HAP-1 (cell line): ENCODE measurements around the gene SRC.

ENCODE experiments used
- DNase-seq, 2 experiments: peaks; one replicate each; pipeline ENCODE4 v3.0.0-alpha.2; 2016 to 2020; ENCODE audit warnings: low spot score in 2 of 2
- H3K27me3 ChIP-seq: fragments of 250-450 bp; sonication (Bioruptor Pico); 2 replicates; pipeline ENCODE4 v1.5.1; 2020; ENCODE audit warnings: low read depth, mild to moderate bottlenecking, moderate library complexity
- H3K36me3 ChIP-seq: fragments of 250-450 bp; sonication (Bioruptor Pico); replicated peaks from 2 replicates; pipeline ENCODE4 v1.5.1; 2020; ENCODE audit warnings: mild to moderate bottlenecking
- H3K4me1 ChIP-seq: fragments of 250-450 bp; sonication (Bioruptor Pico); 2 replicates; pipeline ENCODE4 v1.5.1; 2020; ENCODE audit warnings: mild to moderate bottlenecking
- H3K4me3 ChIP-seq: fragments of 250-450 bp; sonication (Bioruptor Pico); 2 replicates; pipeline ENCODE4 v1.5.1; 2020; ENCODE audit warnings: mild to moderate bottlenecking, moderate library complexity
- H3K9me3 ChIP-seq: fragments of 250-450 bp; sonication (Bioruptor Pico); 2 replicates; pipeline ENCODE4 v1.5.1; 2020; ENCODE audit warnings: mild to moderate bottlenecking, moderate library complexity
- in situ Hi-C: fragments of 300-500 bp; cut with MboI; formaldehyde crosslinking; loops from 3 replicates; pipeline ENCODE4 v1.14.3; 2020; ENCODE audit warnings: low sequenced_read_pairs, inconsistent platforms, mixed read lengths

The SRC gene

GRCh38 chr20:37396416-37397075, 50.6 kb downstream of the SRC start:
- H3K36me3 ChIP-seq: peaks cover 13% of the 10 kb centered on the region
- H3K4me1 ChIP-seq: peaks cover 8% of the 10 kb centered on the region
- no peaks in the 10 kb centered on the region for H3K9me3 ChIP-seq
- no peak overlapping the region for H3K4me3 ChIP-seq
- in situ Hi-C loops: no loop called here
- H3K27me3 ChIP-seq: no peaks in the 10 kb centered on the region
- DNase-seq: peak; percentile 28 to 79

GRCh38 chr20:37397076-37397953, 51.4 kb downstream of the SRC start:
- in situ Hi-C loops: no loop called here
- no peak for DNase-seq
- peaks cover 8% of the 10 kb centered on the region for H3K4me1 ChIP-seq

DNA sequence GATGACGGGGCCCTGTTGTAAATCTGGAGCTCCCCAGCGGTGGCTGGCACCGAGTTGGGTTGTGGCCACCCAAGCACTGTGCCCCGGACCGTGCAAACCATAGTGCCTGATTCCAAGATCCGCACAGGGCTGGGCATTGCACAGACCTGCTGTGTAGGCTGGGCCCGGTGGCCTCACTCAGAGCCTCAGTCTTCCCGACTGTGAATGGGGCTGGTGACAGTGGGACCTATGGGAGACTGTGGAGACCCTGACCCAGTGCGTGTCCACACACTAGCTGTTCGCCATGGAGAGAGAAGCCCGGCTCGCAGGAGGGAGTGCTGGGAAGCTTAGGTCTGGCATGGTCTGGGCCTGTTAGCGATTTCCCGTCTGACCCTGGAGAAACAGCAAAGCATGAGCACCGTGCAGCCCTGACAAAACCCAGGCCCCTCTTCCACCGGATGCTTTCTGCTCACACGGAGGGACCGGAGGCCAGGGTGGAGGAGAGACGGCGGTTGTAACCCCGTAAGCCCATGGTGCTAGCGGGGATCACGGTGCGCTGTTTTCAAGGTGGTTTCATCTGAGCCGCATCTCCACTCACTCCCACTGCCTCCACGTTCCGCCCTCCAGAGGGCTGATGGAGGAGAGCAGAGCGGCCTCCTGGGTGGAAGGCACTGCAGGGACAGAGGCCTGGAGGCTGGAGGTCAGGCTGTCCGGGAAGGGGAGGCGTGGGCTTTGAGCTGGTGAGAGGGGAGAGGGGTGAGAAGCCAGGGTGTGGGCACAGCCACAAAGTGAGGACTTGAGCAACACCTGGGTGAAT, 52.2 kb downstream of the SRC start:
- no peaks in the 10 kb centered on the region for H3K27me3 ChIP-seq
- peaks cover 8% of the 10 kb centered on the region for H3K4me1 ChIP-seq
- no peak overlapping the region for H3K4me3 ChIP-seq
- in situ Hi-C loops: no loop called here
- no peaks in the 10 kb centered on the region for H3K9me3 ChIP-seq
- DNase-seq: no peak
- H3K36me3 ChIP-seq: peaks cover 16% of the 10 kb centered on the region

More at GRCh38 chr20:37397076-37397953, 51.4 kb downstream of the SRC start:
- no peaks in the 10 kb centered on the region for H3K27me3 ChIP-seq
- no peak overlapping the region for H3K4me3 ChIP-seq
- peaks cover 13% of the 10 kb centered on the region for H3K36me3 ChIP-seq
- no peaks in the 10 kb centered on the region for H3K9me3 ChIP-seq

DNA sequence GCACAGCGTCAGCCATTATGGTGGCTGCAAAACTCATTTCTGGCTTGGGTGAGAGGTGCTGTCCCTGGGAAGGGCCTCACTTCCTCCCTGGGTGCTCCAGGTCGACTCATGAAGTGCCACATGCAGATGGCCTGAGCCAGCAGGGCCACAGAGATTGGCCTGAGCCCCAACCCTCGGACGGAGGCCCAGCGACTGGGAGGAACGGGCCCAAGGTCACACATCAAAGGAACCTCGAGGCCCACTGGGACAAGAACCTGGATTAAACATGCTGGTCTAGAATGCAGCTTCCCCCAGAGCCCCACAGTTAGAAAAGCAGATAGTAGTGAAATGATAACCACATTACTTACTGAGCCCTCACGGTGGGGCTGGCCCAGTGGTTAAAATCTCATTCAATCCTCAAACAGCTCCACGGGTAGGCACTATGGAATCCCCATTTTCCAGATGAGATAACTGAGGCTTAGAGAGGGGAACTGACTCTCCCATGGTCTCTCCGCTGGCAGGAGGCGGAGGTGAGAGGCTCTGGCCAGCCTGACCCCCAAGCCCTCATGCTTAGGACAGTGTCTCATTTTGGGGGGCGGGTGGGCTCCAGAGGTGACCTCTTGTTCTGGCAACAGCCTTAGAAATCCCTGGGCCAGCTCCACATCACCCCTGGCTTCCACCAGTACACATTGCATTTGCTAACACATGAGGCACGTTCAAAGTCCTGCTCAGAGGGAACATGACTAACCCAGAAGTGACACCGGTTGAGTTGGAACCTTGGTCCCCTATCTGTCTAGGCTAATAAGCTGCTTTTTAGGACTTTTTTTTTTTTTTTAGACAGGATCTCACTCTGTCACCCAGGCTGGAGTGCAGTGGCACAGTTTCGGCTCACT, 53.0 kb downstream of the SRC start:
- no peak overlapping the region for H3K4me3 ChIP-seq
- peaks cover 8% of the 10 kb centered on the region for H3K4me1 ChIP-seq
- no peaks in the 10 kb centered on the region for H3K27me3 ChIP-seq
- peaks cover 16% of the 10 kb centered on the region for H3K36me3 ChIP-seq
- in situ Hi-C loops: no loop called here
- H3K9me3 ChIP-seq: no peaks in the 10 kb centered on the region
- no peak for DNase-seq

- no peaks in the 10 kb centered on the region for H3K27me3 ChIP-seq
- in situ Hi-C loops: no loop called here
- no peak overlapping the region for H3K4me3 ChIP-seq
- peaks cover 6% of the 10 kb centered on the region for H3K4me1 ChIP-seq
- DNase-seq: no peak
- no peaks in the 10 kb centered on the region for H3K9me3 ChIP-seq
- H3K36me3 ChIP-seq: peaks cover 16% of the 10 kb centered on the region
Observed at GRCh38 chr20:37401282-37401929, 55.5 kb downstream of the SRC start.

GRCh38 chr20:37401930-37402675, 56.2 kb downstream of the SRC start:
- no peaks in the 10 kb centered on the region for H3K27me3 ChIP-seq
- H3K4me1 ChIP-seq: peaks cover 7% of the 10 kb centered on the region
- DNase-seq: no peak
- H3K4me3 ChIP-seq: no peak overlapping the region
- no peaks in the 10 kb centered on the region for H3K9me3 ChIP-seq
- H3K36me3 ChIP-seq: peaks cover 16% of the 10 kb centered on the region
- in situ Hi-C loops: no loop called here

DNA sequence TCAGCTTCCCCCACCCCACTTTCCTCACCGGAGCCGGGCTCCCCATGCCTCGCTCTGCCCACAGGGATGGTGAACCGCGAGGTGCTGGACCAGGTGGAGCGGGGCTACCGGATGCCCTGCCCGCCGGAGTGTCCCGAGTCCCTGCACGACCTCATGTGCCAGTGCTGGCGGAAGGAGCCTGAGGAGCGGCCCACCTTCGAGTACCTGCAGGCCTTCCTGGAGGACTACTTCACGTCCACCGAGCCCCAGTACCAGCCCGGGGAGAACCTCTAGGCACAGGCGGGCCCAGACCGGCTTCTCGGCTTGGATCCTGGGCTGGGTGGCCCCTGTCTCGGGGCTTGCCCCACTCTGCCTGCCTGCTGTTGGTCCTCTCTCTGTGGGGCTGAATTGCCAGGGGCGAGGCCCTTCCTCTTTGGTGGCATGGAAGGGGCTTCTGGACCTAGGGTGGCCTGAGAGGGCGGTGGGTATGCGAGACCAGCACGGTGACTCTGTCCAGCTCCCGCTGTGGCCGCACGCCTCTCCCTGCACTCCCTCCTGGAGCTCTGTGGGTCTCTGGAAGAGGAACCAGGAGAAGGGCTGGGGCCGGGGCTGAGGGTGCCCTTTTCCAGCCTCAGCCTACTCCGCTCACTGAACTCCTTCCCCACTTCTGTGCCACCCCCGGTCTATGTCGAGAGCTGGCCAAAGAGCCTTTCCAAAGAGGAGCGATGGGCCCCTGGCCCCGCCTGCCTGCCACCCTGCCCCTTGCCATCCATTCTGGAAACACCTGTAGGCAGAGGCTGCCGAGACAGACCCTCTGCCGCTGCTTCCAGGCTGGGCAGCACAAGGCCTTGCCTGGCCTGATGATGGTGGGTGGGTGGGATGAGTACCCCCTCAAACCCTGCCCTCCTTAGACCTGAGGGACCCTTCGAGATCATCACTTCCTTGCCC, 57.4 kb downstream of the SRC start:
- peaks cover 10% of the 10 kb centered on the region for H3K36me3 ChIP-seq
- DNase-seq: no peak
- H3K4me3 ChIP-seq: no peak overlapping the region
- H3K27me3 ChIP-seq: no peaks in the 10 kb centered on the region
- in situ Hi-C loops: no loop called here
- no peaks in the 10 kb centered on the region for H3K9me3 ChIP-seq
- peaks cover 7% of the 10 kb centered on the region for H3K4me1 ChIP-seq

DNA sequence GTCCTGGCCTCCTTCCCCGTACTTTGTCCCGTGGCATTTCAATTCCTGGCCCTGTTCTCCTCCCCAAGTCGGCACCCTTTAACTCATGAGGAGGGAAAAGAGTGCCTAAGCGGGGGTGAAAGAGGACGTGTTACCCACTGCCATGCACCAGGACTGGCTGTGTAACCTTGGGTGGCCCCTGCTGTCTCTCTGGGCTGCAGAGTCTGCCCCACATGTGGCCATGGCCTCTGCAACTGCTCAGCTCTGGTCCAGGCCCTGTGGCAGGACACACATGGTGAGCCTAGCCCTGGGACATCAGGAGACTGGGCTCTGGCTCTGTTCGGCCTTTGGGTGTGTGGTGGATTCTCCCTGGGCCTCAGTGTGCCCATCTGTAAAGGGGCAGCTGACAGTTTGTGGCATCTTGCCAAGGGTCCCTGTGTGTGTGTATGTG, 58.5 kb downstream of the SRC start:
- in situ Hi-C loops: no loop called here
- Histone ChIP-seq H3K9me3 (no peaks in the 10 kb centered on the region), H3K4me3 (no peak overlapping the region), H3K27me3 (no peaks in the 10 kb centered on the region), H3K36me3 (peaks cover 3% of the 10 kb centered on the region; the same call in 1 of the 2 replicates), H3K4me1 (peaks cover 7% of the 10 kb centered on the region)
- DNase-seq: no peak

DNA sequence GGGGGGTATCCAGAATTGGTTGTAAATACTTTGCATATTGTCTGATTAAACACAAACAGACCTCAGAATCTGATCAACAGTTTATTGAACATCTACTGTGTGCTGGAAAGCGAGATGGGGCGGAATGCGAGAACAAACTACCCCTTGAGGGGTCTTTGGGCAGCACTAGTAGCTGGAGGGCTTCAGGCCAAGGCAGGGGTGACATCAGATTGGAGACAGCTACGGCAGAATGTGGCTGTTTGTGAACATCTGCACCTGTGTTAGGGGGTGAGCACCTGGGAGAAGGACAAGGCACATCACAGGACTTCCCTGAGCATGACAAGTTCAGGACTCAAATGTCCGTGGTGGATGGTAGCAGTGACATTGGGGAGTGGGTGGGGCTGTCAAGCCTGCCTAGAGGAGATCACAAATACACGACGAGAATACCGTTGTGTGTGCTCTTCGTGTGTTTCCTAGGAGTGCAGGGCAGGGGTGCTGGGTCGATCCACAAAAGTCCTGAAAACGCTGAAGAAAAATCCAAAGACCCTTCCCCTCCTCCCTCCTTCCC, 59.5 kb downstream of the SRC start:
- no peak overlapping the region for H3K4me3 ChIP-seq
- DNase-seq: no peak
- in situ Hi-C loops: loop anchor here (5.0 kb wide), 1 partner anchor 122 kb away; the partner anchor contains the start of gene BLCAP
- peaks cover 7% of the 10 kb centered on the region for H3K4me1 ChIP-seq
- H3K27me3 ChIP-seq: no peaks in the 10 kb centered on the region
- no peaks in the 10 kb centered on the region for H3K9me3 ChIP-seq
- peaks cover 3% of the 10 kb centered on the region; the same call in 1 of the 2 replicates for H3K36me3 ChIP-seq

DNA sequence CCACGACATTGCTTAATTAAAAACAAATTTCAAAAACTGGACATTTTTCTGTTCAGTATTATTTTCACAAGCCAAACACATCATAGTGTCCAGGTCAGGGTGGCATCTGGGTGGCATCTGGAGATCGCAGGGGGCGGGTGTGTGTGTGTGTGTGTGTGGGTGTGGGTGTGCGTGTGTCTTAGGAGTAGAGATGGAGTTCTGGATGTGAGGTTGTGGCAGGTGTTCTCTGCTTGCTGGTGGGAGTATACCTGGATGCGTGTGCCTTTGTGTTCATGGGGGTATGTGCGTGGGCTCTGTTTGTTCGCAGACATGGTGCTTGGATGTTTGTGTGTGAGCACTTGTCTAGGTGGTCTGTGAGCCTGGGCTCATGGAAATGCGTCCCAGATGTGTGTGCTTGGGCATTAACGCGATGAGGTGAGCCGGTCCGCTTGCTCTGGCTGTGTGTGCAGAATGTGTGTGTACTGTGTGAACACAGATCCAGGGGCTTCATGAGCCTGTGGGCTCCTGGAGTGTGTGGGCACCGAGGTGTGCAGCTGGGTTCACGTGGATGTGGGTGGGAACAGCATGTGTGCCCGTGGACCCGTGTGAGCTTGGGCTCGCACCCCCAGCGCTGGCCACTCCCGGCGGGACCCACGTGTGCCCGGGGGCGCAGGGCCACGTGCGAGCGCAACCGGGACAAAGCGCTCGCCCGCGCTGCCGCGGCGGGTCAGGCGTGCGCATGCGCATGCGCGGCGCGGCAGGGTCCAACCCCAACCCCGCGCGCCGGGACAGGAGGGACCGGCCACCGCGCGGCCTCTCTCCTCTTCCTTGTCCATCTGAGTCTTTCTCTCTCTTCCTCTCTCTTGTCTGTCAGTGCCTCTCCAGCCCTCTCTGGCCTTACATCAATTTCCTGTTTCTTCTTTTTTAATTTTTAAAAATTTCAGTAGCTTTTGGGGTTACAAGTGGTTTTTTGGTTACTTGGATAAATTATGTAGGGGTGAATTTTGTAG, 60.4 kb downstream of the SRC start:
- H3K27me3 ChIP-seq: no peaks in the 10 kb centered on the region

More for the DNA sequence above, 60.4 kb downstream of the SRC start:
- in situ Hi-C loops: loop anchor here (5.0 kb wide), 1 partner anchor 121 kb away; the partner anchor contains the start of gene BLCAP
- Histone ChIP-seq H3K4me1 (peaks cover 8% of the 10 kb centered on the region), H3K36me3 (peaks cover 3% of the 10 kb centered on the region; the same call in 1 of the 2 replicates), H3K4me3 (no peak overlapping the region), H3K9me3 (no peaks in the 10 kb centered on the region)
- DNase-seq: peak; percentile 55 to 70
